ENCODE data around the gene CGNL1.

The CGNL1 gene

DNA sequence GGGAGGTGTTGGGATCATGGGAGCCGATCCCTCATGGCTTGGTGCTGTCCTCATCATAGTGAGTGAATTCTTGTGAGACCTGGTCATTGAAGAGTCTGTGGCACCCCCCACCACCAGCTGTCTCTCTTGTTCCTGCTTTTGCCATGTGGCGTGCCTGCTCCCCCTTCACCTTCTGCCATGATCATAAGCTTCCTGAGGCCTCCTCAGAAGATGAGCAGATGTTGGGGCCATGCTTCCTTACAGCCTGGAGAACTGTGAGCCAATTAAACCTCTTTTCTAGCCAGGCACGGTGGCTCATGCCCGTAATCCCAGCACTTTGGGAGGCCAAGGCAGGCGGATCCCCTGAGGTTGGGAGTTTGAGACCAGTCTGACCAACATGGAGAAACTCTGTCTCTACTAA lies 37.0 kb upstream of the CGNL1 start:
- Histone ChIP-seq H3K4me3 (ENCODE audit: low read depth, low read length) (no peak overlapping the region), H3K36me3 (ENCODE audit: control insufficient read depth in 2 of 2, insufficient read depth in 1 of 2, low read length in 2 of 2) (no peaks in the 10 kb centered on the region), H3K27ac (ENCODE audit: extremely low read depth, low read depth, low read length) (no peak overlapping the region), H3K4me1 (ENCODE audit: control insufficient read depth, insufficient read depth, low read length) (no peaks in the 10 kb centered on the region), H3K9me3 (ENCODE audit: control insufficient read depth, insufficient read depth, low read depth, low read length) (no peaks in the 10 kb centered on the region)
- CTCF ChIA-PET: interaction anchor here (0.7 to 7.9 kb wide), 9 partner anchors 9 to 203 kb away, joined by 3 to 201 read pairs (median 4); no protein-coding TSS in a partner anchor
- TF ChIP-seq, protein P1, sequence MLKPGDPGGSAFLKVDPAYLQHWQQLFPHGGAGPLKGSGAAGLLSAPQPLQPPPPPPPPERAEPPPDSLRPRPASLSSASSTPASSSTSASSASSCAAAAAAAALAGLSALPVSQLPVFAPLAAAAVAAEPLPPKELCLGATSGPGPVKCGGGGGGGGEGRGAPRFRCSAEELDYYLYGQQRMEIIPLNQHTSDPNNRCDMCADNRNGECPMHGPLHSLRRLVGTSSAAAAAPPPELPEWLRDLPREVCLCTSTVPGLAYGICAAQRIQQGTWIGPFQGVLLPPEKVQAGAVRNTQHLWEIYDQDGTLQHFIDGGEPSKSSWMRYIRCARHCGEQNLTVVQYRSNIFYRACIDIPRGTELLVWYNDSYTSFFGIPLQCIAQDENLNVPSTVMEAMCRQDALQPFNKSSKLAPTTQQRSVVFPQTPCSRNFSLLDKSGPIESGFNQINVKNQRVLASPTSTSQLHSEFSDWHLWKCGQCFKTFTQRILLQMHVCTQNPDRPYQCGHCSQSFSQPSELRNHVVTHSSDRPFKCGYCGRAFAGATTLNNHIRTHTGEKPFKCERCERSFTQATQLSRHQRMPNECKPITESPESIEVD (tag by site-specific recombination; IDR thresholded peaks at IDR 0.05): no peak
- TF ChIP-seq ZNF221 (tag by site-specific recombination; IDR thresholded peaks at IDR 0.05; ENCODE audit: borderline replicate concordance) (no peak), ZNF433 (tag by site-specific recombination; IDR thresholded peaks at IDR 0.05; ENCODE audit: low read depth) (no peak), REPIN1 (tag by site-specific recombination; IDR thresholded peaks at IDR 0.05; ENCODE audit: low read depth) (no peak), ZNF654 (tag by site-specific recombination; IDR thresholded peaks at IDR 0.05; ENCODE audit: low read depth) (no peak), ZNF114 (tag by site-specific recombination; IDR thresholded peaks at IDR 0.05) (no peak), ZNF16 (tag by site-specific recombination; IDR thresholded peaks at IDR 0.05; ENCODE audit: low read depth) (no peak), YY2 (tag by site-specific recombination; IDR thresholded peaks at IDR 0.05) (no peak), ZNF266 (tag by site-specific recombination; IDR thresholded peaks at IDR 0.05; ENCODE audit: low read depth) (no peak), ZBTB8A (tag by site-specific recombination; IDR thresholded peaks at IDR 0.05) (no peak), ZNF366 (tag by site-specific recombination; conservative IDR thresholded peaks at IDR 0.05) (no peak)
- TF ChIP-seq, protein P2, sequence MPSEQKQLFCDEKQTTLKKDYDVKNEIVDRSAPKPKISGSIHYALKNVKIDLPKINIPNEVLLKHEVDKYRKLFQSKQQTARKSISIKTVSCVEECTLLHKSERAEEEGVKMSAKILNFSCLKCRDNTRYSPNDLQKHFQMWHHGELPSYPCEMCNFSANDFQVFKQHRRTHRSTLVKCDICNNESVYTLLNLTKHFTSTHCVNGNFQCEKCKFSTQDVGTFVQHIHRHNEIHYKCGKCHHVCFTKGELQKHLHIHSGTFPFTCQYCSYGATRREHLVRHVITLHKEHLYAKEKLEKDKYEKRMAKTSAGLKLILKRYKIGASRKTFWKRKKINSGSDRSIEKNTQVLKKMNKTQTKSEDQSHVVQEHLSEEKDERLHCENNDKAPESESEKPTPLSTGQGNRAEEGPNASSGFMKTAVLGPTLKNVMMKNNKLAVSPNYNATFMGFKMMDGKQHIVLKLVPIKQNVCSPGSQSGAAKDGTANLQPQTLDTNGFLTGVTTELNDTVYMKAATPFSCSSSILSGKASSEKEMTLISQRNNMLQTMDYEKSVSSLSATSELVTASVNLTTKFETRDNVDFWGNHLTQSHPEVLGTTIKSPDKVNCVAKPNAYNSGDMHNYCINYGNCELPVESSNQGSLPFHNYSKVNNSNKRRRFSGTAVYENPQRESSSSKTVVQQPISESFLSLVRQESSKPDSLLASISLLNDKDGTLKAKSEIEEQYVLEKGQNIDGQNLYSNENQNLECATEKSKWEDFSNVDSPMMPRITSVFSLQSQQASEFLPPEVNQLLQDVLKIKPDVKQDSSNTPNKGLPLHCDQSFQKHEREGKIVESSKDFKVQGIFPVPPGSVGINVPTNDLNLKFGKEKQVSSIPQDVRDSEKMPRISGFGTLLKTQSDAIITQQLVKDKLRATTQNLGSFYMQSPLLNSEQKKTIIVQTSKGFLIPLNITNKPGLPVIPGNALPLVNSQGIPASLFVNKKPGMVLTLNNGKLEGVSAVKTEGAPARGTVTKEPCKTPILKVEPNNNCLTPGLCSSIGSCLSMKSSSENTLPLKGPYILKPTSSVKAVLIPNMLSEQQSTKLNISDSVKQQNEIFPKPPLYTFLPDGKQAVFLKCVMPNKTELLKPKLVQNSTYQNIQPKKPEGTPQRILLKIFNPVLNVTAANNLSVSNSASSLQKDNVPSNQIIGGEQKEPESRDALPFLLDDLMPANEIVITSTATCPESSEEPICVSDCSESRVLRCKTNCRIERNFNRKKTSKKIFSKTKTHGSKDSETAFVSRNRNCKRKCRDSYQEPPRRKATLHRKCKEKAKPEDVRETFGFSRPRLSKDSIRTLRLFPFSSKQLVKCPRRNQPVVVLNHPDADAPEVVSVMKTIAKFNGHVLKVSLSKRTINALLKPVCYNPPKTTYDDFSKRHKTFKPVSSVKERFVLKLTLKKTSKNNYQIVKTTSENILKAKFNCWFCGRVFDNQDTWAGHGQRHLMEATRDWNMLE (tag by site-specific recombination; conservative IDR thresholded peaks at IDR 0.05; ENCODE audit: low read depth): no peak
- POLR2A ChIA-PET: no interaction called here

DNA sequence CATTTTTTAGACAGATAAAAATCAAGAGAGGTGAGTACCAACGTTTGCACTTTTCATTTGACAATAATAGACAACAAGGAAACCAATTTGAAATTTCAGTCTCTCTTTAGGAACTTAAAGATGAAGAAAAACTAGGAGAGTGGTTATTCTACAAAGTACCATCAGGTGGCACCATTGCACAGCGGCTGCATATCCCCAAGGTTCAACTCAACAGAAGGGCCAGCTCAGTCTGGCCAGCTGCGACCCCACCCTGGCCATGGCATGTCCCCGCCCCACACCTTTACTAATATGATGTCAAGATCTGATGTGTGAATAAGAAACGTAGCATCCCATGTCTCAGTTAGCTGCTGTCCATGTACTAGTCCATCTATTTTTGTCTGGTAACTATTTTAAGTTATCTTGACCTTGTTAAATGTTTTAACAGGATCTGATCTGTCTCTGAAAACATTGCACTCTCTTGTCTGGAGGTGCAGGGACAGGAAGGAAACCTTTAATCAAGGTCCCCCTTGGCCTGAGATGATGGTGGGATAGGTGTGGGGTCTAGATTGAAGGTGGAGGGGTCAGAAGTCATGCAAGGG lies 35.5 kb upstream of the CGNL1 start:
- ChIA-PET CTCF (interaction anchor here (0.5 to 7.9 kb wide), 34 partner anchors 9 to 1124 kb away, joined by 3 to 201 read pairs (median 4); no protein-coding TSS in a partner anchor), POLR2A (interaction anchor here (0.8 kb wide), 1 partner anchor 187 kb away, joined by 6 read pairs; no protein-coding TSS in a partner anchor)
- no peaks in the 10 kb centered on the region for H3K4me1 ChIP-seq (ENCODE audit: control insufficient read depth, insufficient read depth, low read length)
- no peaks in the 10 kb centered on the region for H3K9me3 ChIP-seq (ENCODE audit: control insufficient read depth, insufficient read depth, low read depth, low read length)
- no peaks in the 10 kb centered on the region for H3K36me3 ChIP-seq (ENCODE audit: control insufficient read depth in 2 of 2, insufficient read depth in 1 of 2, low read length in 2 of 2)
- no peak overlapping the region for H3K27ac ChIP-seq (ENCODE audit: extremely low read depth, low read depth, low read length)
- no peak overlapping the region for H3K4me3 ChIP-seq (ENCODE audit: low read depth, low read length)
- no peak for TF ChIP-seq ZNF10 (tag by site-specific recombination; IDR thresholded peaks at IDR 0.05)
- TF ChIP-seq, protein P3, sequence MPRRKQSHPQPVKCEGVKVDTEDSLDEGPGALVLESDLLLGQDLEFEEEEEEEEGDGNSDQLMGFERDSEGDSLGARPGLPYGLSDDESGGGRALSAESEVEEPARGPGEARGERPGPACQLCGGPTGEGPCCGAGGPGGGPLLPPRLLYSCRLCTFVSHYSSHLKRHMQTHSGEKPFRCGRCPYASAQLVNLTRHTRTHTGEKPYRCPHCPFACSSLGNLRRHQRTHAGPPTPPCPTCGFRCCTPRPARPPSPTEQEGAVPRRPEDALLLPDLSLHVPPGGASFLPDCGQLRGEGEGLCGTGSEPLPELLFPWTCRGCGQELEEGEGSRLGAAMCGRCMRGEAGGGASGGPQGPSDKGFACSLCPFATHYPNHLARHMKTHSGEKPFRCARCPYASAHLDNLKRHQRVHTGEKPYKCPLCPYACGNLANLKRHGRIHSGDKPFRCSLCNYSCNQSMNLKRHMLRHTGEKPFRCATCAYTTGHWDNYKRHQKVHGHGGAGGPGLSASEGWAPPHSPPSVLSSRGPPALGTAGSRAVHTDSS (tag by site-specific recombination; IDR thresholded peaks at IDR 0.05): no peak
- no peak for TF ChIP-seq ZFP3 (tag by site-specific recombination; IDR thresholded peaks at IDR 0.05; ENCODE audit: low read depth)
- TF ChIP-seq, protein P4, sequence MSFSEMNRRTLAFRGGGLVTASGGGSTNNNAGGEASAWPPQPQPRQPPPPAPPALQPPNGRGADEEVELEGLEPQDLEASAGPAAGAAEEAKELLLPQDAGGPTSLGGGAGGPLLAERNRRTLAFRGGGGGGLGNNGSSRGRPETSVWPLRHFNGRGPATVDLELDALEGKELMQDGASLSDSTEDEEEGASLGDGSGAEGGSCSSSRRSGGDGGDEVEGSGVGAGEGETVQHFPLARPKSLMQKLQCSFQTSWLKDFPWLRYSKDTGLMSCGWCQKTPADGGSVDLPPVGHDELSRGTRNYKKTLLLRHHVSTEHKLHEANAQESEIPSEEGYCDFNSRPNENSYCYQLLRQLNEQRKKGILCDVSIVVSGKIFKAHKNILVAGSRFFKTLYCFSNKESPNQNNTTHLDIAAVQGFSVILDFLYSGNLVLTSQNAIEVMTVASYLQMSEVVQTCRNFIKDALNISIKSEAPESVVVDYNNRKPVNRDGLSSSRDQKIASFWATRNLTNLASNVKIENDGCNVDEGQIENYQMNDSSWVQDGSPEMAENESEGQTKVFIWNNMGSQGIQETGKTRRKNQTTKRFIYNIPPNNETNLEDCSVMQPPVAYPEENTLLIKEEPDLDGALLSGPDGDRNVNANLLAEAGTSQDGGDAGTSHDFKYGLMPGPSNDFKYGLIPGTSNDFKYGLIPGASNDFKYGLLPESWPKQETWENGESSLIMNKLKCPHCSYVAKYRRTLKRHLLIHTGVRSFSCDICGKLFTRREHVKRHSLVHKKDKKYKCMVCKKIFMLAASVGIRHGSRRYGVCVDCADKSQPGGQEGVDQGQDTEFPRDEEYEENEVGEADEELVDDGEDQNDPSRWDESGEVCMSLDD (tag by site-specific recombination; IDR thresholded peaks at IDR 0.05): no peak
- TF ChIP-seq, protein P5, sequence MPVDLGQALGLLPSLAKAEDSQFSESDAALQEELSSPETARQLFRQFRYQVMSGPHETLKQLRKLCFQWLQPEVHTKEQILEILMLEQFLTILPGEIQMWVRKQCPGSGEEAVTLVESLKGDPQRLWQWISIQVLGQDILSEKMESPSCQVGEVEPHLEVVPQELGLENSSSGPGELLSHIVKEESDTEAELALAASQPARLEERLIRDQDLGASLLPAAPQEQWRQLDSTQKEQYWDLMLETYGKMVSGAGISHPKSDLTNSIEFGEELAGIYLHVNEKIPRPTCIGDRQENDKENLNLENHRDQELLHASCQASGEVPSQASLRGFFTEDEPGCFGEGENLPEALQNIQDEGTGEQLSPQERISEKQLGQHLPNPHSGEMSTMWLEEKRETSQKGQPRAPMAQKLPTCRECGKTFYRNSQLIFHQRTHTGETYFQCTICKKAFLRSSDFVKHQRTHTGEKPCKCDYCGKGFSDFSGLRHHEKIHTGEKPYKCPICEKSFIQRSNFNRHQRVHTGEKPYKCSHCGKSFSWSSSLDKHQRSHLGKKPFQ (tag by site-specific recombination; IDR thresholded peaks at IDR 0.05): no peak
- no peak for TF ChIP-seq SP3 (tag by site-specific recombination; IDR thresholded peaks at IDR 0.05)
- no peak for TF ChIP-seq GLIS1 (tag by site-specific recombination; IDR thresholded peaks at IDR 0.05)
- no peak for TF ChIP-seq GFI1B (tag by site-specific recombination; IDR thresholded peaks at IDR 0.05)
- peak; percentile 85 for TF ChIP-seq ZNF654 (tag by site-specific recombination; IDR thresholded peaks at IDR 0.05; ENCODE audit: low read depth)
- TF ChIP-seq HOXA7 (CRISPR knock-in tag; IDR thresholded peaks at IDR 0.05; ENCODE audit: borderline replicate concordance): no peak
